ENCODE measurements around the gene TRAPPC1.

TRAPPC1 gene

GRCh38 chr17:7940034-7940433, 8.3 kb upstream of the TRAPPC1 start:
- DNase-seq, result no peak

GRCh38 chr17:7935859-7936258, 4.1 kb upstream of the TRAPPC1 start:
- DNase-seq, result no peak

- peak; percentile 66 for DNase-seq
Observed at GRCh38 chr17:7932949-7933348, 1.2 kb upstream of the TRAPPC1 start.

- peak; percentile 32 for DNase-seq
Observed at GRCh38 chr17:7932483-7932891, 741 bp upstream of the TRAPPC1 start.

- DNase-seq, result no peak
Observed at GRCh38 chr17:7930841-7931631, 710 bp downstream of the TRAPPC1 start.

- peak; percentile 81 for DNase-seq
Observed at GRCh38 chr17:7929158-7930023, 2.4 kb downstream of the TRAPPC1 start, which contains the start of gene KCNAB3. TSS of gene KCNAB3 (minus strand) at chr17:7929856. CDS start at chr17:7929435, 421 bp downstream.

GRCh38 chr17:7927596-7927995, 4.2 kb downstream of the TRAPPC1 start:
- DNase-seq, result no peak

GRCh38 chr17:7922845-7923628, 8.7 kb downstream of the TRAPPC1 start:
- DNase-seq, result no peak

- DNase-seq, result no peak
Observed at GRCh38 chr17:7922269-7922844, 9.4 kb downstream of the TRAPPC1 start.

- DNase-seq, result no peak
Observed at GRCh38 chr17:7916808-7917207, 14.9 kb downstream of the TRAPPC1 start.

- no peak for DNase-seq
Observed at GRCh38 chr17:7916385-7916682, 15.4 kb downstream of the TRAPPC1 start.

GRCh38 chr17:7915611-7916384, 15.9 kb downstream of the TRAPPC1 start, which contains the start of gene RNF227:
TSS of gene RNF227 (minus strand) at chr17:7916289. CDS start at chr17:7916195, 94 bp downstream.
- DNase-seq, result peak; percentile 95

- DNase-seq, result no peak
Observed at GRCh38 chr17:7915179-7915610, 16.6 kb downstream of the TRAPPC1 start.

- DNase-seq, result peak; percentile 65
Observed at GRCh38 chr17:7912927-7913524, 18.7 kb downstream of the TRAPPC1 start.

GRCh38 chr17:7911116-7911515, 20.6 kb downstream of the TRAPPC1 start:
- DNase-seq, result no peak

GRCh38 chr17:7910711-7911110, 21.0 kb downstream of the TRAPPC1 start:
- no peak for DNase-seq

- DNase-seq, result no peak
Observed at GRCh38 chr17:7910281-7910680, 21.5 kb downstream of the TRAPPC1 start.

GRCh38 chr17:7909089-7909488, 22.7 kb downstream of the TRAPPC1 start:
- no peak for DNase-seq

- no peak for DNase-seq
Observed at GRCh38 chr17:7903154-7904103, 28.3 kb downstream of the TRAPPC1 start.

GRCh38 chr17:7897773-7898172, 34.0 kb downstream of the TRAPPC1 start:
- no peak for DNase-seq
